GM19023 (cell line): ENCODE results near the gene FREM2.

Experiments
- ATAC-seq: cut with Tn5 transposase; IDR thresholded peaks from one replicate; pipeline ENCODE4 v1.9.1; 2021; ENCODE audit warnings: mild to moderate bottlenecking, moderate library complexity; ENCODE audit not compliant: unreplicated experiment

The FREM2 gene

GRCh38 chr13:38755793-38756192 is 68.9 kb downstream of the FREM2 start:
- no peak for ATAC-seq

GRCh38 chr13:38758277-38758676 is 71.4 kb downstream of the FREM2 start:
- ATAC-seq = no peak

GRCh38 chr13:38759390-38759789 is 72.5 kb downstream of the FREM2 start:
- ATAC-seq = no peak

- no peak for ATAC-seq
Observed at GRCh38 chr13:38763446-38764381, 76.8 kb downstream of the FREM2 start.

GRCh38 chr13:38766799-38767198 is 79.9 kb downstream of the FREM2 start:
- no peak for ATAC-seq

GRCh38 chr13:38767506-38768265 is 80.8 kb downstream of the FREM2 start:
- ATAC-seq = no peak

GRCh38 chr13:38769526-38769925 is 82.6 kb downstream of the FREM2 start:
- ATAC-seq = no peak

- no peak for ATAC-seq
Observed at GRCh38 chr13:38775085-38775484, 88.2 kb downstream of the FREM2 start.

GRCh38 chr13:38777347-38778119 is 90.7 kb downstream of the FREM2 start:
- no peak for ATAC-seq

- no peak for ATAC-seq
Observed at GRCh38 chr13:38781539-38781938, 94.7 kb downstream of the FREM2 start.

GRCh38 chr13:38784036-38784880 is 97.4 kb downstream of the FREM2 start:
- no peak for ATAC-seq

- no peak for ATAC-seq
Observed at GRCh38 chr13:38785042-38785441, 98.2 kb downstream of the FREM2 start.

- no peak for ATAC-seq
Observed at GRCh38 chr13:38785490-38785889, 98.6 kb downstream of the FREM2 start.

GRCh38 chr13:38787550-38787949 is 100.7 kb downstream of the FREM2 start:
- no peak for ATAC-seq

GRCh38 chr13:38796890-38797289 is 110.0 kb downstream of the FREM2 start:
- no peak for ATAC-seq

GRCh38 chr13:38803531-38803930 is 116.7 kb downstream of the FREM2 start:
- no peak for ATAC-seq

GRCh38 chr13:38804061-38804460 is 117.2 kb downstream of the FREM2 start:
- ATAC-seq = no peak

GRCh38 chr13:38804536-38804935 is 117.7 kb downstream of the FREM2 start:
- no peak for ATAC-seq

GRCh38 chr13:38814331-38814730 is 127.5 kb downstream of the FREM2 start:
- no peak for ATAC-seq

GRCh38 chr13:38819053-38819452 is 132.2 kb downstream of the FREM2 start:
- ATAC-seq = no peak
